ENCODE measurements around the gene SMIM10L2A. TPM values are rescaled to one million over a fixed set of nuclear protein-coding genes. Genes with fewer than 3 reads are reported as not detected.

Gene SMIM10L2A
- total and polyA plus RNA-seq, 2 experiments from 2014 or later, result 1.4 to 5.6 TPM

GRCh38 chrX:135435933-135436332 is 14.2 kb downstream of the SMIM10L2A start:
- Histone ChIP-seq H3K79me2 (replicated peaks; ENCODE audit: insufficient read depth) (no peaks in the 10 kb centered on the region), H3K4me3 (no peak overlapping the region), H4K20me1 (replicated peaks; ENCODE audit: insufficient read depth) (no peaks in the 10 kb centered on the region), H3K9me2 (ENCODE audit: insufficient read depth) (no peaks in the 10 kb centered on the region), H3K36me3 (ENCODE audit: insufficient read depth) (no peaks in the 10 kb centered on the region), H3F3A (replicated peaks; ENCODE audit: low read depth) (no peaks in the 10 kb centered on the region), H3K27ac (ENCODE audit: low read depth) (no peak overlapping the region), H3K4me2 (no peak overlapping the region), H2AFZ (no peak overlapping the region), H3K27me3 (ENCODE audit: insufficient read depth) (no peaks in the 10 kb centered on the region), H3K4me1 (ENCODE audit: insufficient read depth) (no peaks in the 10 kb centered on the region)
- H3K9me3 Mint-ChIP-seq, result no peaks in the 10 kb centered on the region; the same call in 2 of the 3 replicates
- no peak overlapping the region for H3K27ac Mint-ChIP-seq
- ATAC-seq, result no peak
- peaks cover 1% of the 10 kb centered on the region; the same call in 1 of the 3 replicates for H3K4me1 Mint-ChIP-seq
- no peak for TF ChIP-seq EZH2 (IDR thresholded peaks at IDR 0.05; ENCODE audit: low read depth, unreplicated experiment)
- TF ChIP-seq ZNF462 (CRISPR knock-in tag; IDR thresholded peaks at IDR 0.05), result no peak
- no peak for TF ChIP-seq ZNF331 (CRISPR knock-in tag; IDR thresholded peaks at IDR 0.05; ENCODE audit: low read depth)
- TF ChIP-seq ZNF114 (CRISPR knock-in tag; IDR thresholded peaks at IDR 0.05), result no peak
- no peak for TF ChIP-seq CREB1 (CRISPR knock-in tag; IDR thresholded peaks at IDR 0.05; ENCODE audit: low read depth)
- no peak for TF ChIP-seq NANOG (IDR thresholded peaks at IDR 0.05; ENCODE audit: borderline replicate concordance)
- no peak for TF ChIP-seq JUNB (IDR thresholded peaks at IDR 0.05; ENCODE audit: unreplicated experiment)
- TF ChIP-seq ETS1 (IDR thresholded peaks at IDR 0.05), result no peak
- no peak for TF ChIP-seq STAT1 (IDR thresholded peaks at IDR 0.05; ENCODE audit: unreplicated experiment)
- no peak for TF ChIP-seq EZH2phosphoT487 (IDR thresholded peaks at IDR 0.05; ENCODE audit: unreplicated experiment)
- no peak for TF ChIP-seq CTCF (conservative IDR thresholded peaks at IDR 0.05; ENCODE audit: low read depth in 2 of 2)
- no peak for TF ChIP-seq POLR2AphosphoS5 (IDR thresholded peaks at IDR 0.05; ENCODE audit: low read depth)
- no peak for DNase-seq (ENCODE audit: low spot score)
- peaks cover 11% of the 10 kb centered on the region for H3K27me3 Mint-ChIP-seq (ENCODE audit: insufficient read depth, low read depth, poor library complexity)
- no peak overlapping the region for H3K4me3 Mint-ChIP-seq
- H3K36me3 Mint-ChIP-seq (ENCODE audit: low read depth), result no peaks in the 10 kb centered on the region

Data from GM23338 (cell line).